NCI-H69 (cell line): ENCODE measurements around the gene FBXW4.
"Not testable (repeated sequence)": the region's sequence is repeated elsewhere in the genome, so short reads cannot be mapped to it uniquely, and the experiment has no call there.

ENCODE experiments used
- DNase-seq: peaks from one replicate; lab custom pipeline; 2025; lab: John Stamatoyannopoulos, UW

The FBXW4 gene

DNA sequence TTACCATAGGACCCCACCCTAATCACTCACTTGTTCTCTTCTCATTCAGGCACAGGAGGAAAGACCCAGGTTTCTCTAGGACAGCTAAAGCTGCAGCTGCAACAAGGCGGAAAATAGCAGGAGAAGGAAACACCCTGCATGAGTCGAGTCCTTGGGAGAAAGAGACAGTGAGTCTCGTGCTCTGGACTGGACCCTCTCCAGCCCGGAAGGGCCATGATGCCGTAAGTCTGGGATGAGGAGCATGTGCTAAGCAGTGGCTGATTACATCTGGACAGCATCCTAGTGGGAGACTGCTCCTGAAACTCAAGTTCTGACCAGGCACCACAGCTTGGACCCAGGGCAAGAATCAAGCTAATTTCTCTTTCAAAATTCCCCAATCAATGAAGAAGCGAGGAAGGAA lies 39.4 kb downstream of the FBXW4 start:
- DNase-seq = no peak

GRCh38 chr10:101653536-101653935 lies 41.4 kb downstream of the FBXW4 start:
- DNase-seq = no peak

GRCh38 chr10:101651336-101651735 lies 43.6 kb downstream of the FBXW4 start:
- DNase-seq = no peak

GRCh38 chr10:101650863-101651262 lies 44.1 kb downstream of the FBXW4 start:
- no peak for DNase-seq

- no peak for DNase-seq
These were observed 45.4 kb downstream of the FBXW4 start for GRCh38 chr10:101649525-101650085.

DNA sequence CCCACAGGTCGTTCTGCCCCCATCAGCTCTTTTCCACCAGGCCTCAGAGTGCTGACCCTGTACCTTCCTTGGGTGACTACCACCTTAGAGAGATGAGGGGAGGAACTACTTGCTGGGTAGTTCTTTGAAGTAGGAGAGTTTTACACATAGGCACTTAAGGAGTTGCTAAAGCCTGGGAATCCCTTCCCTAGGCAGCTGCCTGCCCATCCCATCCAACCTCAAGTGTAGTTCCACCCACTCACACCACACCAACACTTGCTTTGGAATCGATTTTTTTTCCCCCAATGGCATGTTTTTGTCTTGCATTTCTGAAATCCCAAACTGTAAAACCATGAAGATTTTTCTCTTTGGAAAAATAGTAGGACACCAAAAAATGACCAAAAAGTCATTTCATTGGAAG lies 47.7 kb downstream of the FBXW4 start:
- no peak for DNase-seq

- DNase-seq = no peak
These were observed 48.6 kb downstream of the FBXW4 start for GRCh38 chr10:101646364-101646763.

DNA sequence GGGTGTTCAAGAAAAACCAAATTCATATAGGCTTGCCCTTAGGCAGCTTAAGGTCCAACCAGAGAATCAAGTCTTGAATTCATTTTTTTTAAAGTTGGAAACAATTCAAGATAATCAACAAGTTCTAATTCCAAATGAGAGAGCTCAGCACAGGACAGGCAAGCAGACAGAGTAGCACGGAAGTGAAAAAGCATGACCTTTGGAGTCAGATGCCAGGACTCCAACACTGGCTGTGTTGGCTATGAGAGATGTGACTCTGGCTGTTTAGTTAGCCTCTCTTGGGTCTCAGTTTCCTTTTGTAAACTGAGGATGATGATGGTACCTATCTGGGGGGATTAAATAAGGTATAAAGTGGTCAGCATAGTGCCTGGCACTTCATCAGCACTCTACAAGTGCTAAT lies 49.3 kb downstream of the FBXW4 start:
- no peak for DNase-seq

DNA sequence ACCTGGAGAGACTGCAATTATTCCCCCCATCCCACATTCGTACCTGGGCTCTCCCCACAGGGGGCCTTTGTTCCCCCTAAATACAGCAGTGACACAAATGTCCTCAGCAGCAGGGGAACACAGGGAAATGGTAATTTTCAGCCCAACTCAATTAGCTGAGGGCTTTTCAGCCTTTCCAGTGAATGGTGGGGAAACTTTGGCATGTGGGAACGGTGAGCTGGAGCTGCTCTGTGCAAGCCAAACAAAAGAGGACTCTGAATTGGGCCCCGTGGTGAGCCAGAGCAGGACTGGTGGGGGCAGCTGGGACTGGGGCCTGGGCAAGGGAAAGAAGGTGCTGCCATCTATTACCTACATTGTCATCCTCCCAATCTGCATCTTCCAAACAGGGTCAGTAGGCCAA lies 51.0 kb downstream of the FBXW4 start:
- DNase-seq = peak; percentile 95

DNA sequence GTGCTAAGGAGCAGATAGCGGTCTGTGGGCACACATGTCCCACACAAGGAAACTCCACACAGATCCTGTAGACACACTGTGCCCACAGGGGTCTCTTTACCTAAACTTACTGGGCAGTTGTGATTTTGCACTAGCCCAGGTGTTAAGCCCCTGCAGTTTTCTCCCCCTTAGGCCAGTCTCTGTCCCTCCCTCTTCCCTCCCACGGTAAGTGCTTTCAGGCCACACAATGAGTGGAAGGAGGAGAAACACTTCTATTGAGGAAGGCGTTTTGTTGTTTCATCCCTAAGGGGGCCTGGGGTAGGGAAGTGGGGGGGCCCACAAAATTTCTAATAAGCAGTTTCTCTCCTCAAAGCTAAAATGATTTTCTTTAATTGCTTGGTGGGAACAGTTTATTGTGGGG lies 51.4 kb downstream of the FBXW4 start:
- peak; percentile 95 for DNase-seq

DNA sequence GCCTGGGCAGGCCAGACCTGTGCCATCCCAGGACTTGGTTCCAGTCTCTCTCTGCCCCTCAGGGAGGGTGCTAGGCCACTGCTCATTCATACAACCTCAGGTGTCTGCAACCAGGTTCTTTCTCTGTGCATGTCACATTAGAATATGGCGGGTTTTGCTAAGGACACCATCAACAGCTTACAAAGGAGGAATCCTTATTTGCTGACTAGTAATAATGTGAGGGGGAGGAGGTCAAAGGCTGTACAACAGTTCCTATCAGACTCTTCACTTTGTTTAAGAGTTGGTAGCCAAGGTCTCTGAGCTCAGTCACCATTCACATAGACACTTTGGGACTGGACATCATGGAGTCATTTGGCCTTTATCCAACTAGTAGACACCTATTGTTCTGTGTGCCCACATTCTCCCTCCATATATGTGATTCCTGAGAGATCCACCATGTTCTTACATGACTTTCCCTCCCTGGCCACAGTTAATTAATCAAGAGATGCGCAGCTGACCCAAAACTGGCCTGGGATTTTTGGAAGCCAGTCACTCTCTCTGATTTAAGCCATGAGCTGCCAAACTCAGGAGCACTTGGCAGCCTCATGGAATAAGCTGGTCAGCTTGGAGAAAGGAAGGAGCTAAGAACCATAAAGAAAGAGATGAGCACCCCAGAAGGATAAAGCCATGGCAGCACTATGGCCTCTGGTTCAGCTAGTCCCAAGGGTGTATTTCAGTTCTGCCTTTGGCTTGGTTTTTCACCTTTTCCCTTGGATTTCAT lies 55.6 kb downstream of the FBXW4 start:
- no peak for DNase-seq

- DNase-seq = not testable (repeated sequence)
These were observed 61.5 kb downstream of the FBXW4 start for GRCh38 chr10:101633510-101633909.

GRCh38 chr10:101631821-101632475 lies 63.0 kb downstream of the FBXW4 start:
- DNase-seq = no peak

GRCh38 chr10:101630633-101630920 lies 64.4 kb downstream of the FBXW4 start:
- no peak for DNase-seq

DNA sequence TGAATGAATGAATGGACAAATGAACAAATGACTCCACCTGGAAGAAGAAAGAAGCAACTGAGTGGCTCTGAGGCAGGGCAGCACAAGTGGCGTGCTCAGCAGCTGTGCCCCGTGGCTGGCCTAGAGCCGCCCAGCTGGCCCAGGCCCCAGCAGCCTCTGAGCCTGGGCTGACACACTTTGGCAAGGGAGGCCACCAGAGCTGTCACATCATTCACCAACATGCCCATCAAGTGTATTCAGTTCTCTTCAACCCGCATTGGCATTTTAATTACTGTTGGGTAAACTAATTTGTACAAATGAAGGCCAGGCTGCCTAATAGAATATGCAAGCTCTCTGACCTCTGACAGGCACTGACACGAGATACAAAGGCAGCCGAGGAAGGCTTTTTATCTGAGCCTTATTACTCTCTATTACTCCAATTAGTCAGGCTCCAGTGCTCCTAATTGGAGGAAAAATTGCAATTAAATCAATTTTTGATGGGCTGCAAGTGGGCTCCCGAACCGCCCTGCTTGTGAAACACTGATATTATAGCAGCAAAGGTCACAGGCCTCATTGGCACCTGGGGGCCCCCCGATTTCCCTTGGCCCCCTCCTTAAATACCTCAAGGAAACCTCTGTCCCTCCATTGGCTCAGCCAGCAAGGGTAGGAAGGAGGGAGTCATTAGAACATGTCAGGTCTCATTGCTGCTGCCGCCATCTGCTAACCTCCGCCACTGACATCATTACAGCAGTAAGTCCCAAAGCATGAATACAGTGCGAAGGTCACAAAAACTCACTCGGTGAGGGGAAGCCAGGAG lies 64.9 kb downstream of the FBXW4 start:
- peak; percentile 4 for DNase-seq

DNA sequence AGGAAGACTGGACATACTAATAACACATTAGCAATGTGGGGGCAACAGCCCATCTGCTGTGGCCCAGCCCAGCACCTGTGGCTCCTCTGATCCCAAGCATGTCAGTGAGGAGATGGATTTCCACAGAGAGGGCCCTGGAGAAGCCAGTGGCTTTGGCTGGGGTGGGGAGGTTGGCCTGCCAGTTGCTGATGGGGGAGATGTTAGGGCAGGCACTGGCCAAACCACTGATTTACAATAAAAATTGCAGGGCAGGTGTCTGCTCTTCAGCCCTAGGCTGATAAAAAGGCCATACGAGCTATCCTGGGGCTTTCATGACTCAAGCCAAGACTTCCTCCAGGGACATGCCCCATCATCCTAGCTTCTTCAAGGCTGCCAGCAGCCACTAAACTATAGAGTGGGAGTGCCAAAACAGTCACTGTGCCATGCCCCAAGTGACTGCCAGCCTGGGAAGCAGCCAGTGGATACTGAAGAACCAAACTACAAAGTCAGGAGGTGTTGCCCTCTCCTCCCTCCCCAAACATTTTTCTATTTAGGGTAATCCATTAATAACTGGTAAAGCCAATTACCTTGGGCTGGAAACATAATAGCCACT lies 69.1 kb downstream of the FBXW4 start:
- peak; percentile 5 for DNase-seq

GRCh38 chr10:101624526-101625102 lies 70.4 kb downstream of the FBXW4 start:
- no peak for DNase-seq

GRCh38 chr10:101623528-101623927 lies 71.4 kb downstream of the FBXW4 start:
- DNase-seq = no peak

GRCh38 chr10:101619983-101620382 lies 75.0 kb downstream of the FBXW4 start:
- no peak for DNase-seq

DNA sequence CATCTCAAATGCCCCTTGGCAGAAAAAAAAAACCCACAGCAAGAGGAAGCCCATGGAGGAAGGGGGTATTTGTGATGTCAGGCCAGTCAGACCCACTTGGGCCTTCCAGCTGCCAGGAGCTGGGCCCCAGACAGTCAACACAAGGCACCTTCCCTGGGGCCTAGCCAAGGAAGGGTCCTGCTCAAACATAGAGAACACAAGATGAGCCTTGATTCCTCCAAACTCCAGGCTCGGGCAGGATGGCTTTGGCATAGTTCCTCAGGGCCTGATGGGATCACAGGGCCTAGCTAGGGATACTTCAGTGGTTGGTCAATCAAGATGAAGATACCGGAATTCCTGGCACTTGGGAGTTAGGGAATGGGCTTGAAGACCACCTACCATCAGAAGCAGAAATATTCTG lies 76.1 kb downstream of the FBXW4 start:
- DNase-seq = no peak

DNA sequence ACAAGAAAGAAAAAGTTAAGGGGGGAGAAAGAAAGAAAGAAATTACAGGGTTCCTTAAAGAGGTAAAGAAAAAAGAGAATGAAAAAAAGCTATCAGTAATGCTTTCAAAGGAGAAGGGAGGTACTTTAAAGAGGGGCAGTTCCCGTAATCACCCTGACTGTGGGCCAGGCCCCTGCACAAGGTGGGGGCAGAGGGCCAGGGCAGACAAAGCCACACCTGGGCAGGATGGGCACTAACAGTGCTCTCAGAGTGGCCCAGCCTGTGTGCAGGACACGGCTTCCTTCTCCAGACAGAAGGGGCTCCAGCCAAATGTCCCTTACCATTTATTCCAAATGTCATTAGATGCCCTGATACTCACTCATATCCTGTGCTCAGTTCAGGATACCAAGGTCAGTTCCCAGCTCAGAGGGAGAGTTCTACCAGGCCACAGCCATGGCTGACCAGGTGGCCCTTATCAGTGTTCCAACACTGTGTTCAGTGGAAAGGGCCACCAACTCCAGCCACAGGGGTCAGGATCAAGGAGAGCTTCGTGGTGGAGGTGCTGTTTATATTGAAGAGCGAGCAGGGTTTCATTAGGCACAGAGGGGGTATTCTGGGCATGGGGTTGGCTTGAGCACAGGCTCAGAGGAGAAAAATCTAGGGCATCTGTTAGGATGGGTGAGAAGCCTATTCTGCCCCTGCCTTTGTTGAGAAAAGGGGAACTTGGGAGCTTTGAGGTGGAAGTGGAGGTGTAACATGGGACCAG lies 77.0 kb downstream of the FBXW4 start:
- peak; percentile 27 for DNase-seq
